Activated CD8-positive, alpha-beta memory T cell treated with anti-CD3 and anti-CD28 coated beads, Interleukin-2, amount 10 ng/mL, durations not matched to agents 7 days and 5 days (primary cell): ENCODE data around the gene TRNAU1AP. TPM values are rescaled to one million over a fixed set of nuclear protein-coding genes. Genes with fewer than 3 reads are reported as not detected.
A peak's percentile ranks its signal among the peaks of the same experiment; 100 is the strongest.
"Not testable (repeated sequence)": the region's sequence is repeated elsewhere in the genome, so short reads cannot be mapped to it uniquely, and the experiment has no call there.

Experiments
- ATAC-seq: fragments of 150-1000 bp; cut with Tn5 transposase; one replicate; pipeline ENCODE4 v1.10.0; 2021; ENCODE audit warnings: moderate library complexity
- CTCF ChIA-PET: fragments of 350-600 bp; sonication (Branson Sonifier 250); formaldehyde crosslinking; loops from one replicate; lab custom pipeline; 2021; ENCODE audit warnings: antibody characterized with exemption; lab: Charles Lee
- DNase-seq: peaks from one replicate; pipeline ENCODE4 v3.0.0-alpha.2; 2020
- H3K27ac Mint-ChIP-seq: one replicate; pipeline ENCODE4 v1.8.0; 2021; ENCODE audit warnings: mild to moderate bottlenecking, mixed read lengths
- H3K27me3 Mint-ChIP-seq: one replicate; pipeline ENCODE4 v1.8.0; 2021; ENCODE audit warnings: mixed read lengths
- H3K36me3 Mint-ChIP-seq: one replicate; pipeline ENCODE4 v1.8.0; 2021; ENCODE audit warnings: mild to moderate bottlenecking, mixed read lengths
- H3K4me1 Mint-ChIP-seq: one replicate; pipeline ENCODE4 v1.8.0; 2021; ENCODE audit warnings: mixed read lengths
- H3K4me3 Mint-ChIP-seq: one replicate; pipeline ENCODE4 v1.8.0; 2021; ENCODE audit warnings: mild to moderate bottlenecking, moderate library complexity, mixed read lengths
- H3K9me3 Mint-ChIP-seq: one replicate; pipeline ENCODE4 v1.8.0; 2022; ENCODE audit warnings: low read depth, mixed read lengths
- total RNA-seq, 2 experiments: library from RNA; stranded (reverse); gene quantifications; one replicate each; pipeline ENCODE4 v1.2.3, GENCODE V29; 2021

TRNAU1AP gene
- total RNA-seq, 2 experiments from 2014 or later = 52.8 to 55.2 TPM

- Mint-ChIP-seq H3K36me3 (peaks cover 32% of the 10 kb centered on the region), H3K4me3 (no peak overlapping the region), H3K9me3 (no peaks in the 10 kb centered on the region), H3K27me3 (no peaks in the 10 kb centered on the region), H3K27ac (no peak overlapping the region), H3K4me1 (peaks cover 3% of the 10 kb centered on the region)
- no peak for DNase-seq
- CTCF ChIA-PET = no interaction called here
- ATAC-seq = no peak
Measured at GRCh38 chr1:28571911-28572310, 19.0 kb downstream of the TRNAU1AP start.

DNA sequence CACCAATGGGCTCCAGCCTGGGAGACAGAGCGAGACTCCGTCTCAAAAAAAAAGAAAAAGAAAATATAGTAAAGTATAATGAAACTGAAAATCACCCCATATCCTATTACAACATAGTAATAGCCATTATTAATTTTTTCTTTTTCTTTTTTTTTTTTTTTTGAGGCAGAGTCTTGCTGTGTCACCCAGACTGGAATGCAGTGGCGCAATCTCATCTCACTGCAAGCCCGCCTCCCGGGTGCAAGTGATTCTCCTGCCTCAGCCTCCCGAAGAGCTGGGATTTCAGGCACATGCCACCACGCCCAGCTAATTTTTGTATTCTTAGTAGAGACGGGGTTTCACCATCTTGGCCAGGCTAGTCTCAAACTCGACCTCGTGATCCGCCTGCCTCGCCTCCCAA is 20.0 kb downstream of the TRNAU1AP start:
- CTCF ChIA-PET = not testable (repeated sequence)
- peaks cover 33% of the 10 kb centered on the region for H3K36me3 Mint-ChIP-seq

GRCh38 chr1:28573564-28573963 is 20.7 kb downstream of the TRNAU1AP start:
- Mint-ChIP-seq H3K27me3 (no peaks in the 10 kb centered on the region), H3K36me3 (peaks cover 33% of the 10 kb centered on the region), H3K9me3 (no peaks in the 10 kb centered on the region), H3K27ac (no peak overlapping the region), H3K4me1 (peaks cover 12% of the 10 kb centered on the region), H3K4me3 (no peak overlapping the region)
- CTCF ChIA-PET = interaction anchor here (0.6 kb wide), 1 partner anchor 352 kb away, joined by 3 read pairs; no protein-coding TSS in a partner anchor
- no peak for DNase-seq
- no peak for ATAC-seq

More for the DNA sequence above, 20.0 kb downstream of the TRNAU1AP start:
- H3K4me1 Mint-ChIP-seq, H3K4me3 Mint-ChIP-seq, H3K27ac Mint-ChIP-seq, H3K27me3 Mint-ChIP-seq, ATAC-seq, DNase-seq, H3K9me3 Mint-ChIP-seq: not testable (repeated sequence)

GRCh38 chr1:28577052-28577678 is 24.3 kb downstream of the TRNAU1AP start:
- Mint-ChIP-seq H3K27me3 (no peaks in the 10 kb centered on the region), H3K27ac (peak overlapping the region; percentile 58), H3K9me3 (no peaks in the 10 kb centered on the region), H3K4me3 (no peak overlapping the region), H3K36me3 (peaks cover 47% of the 10 kb centered on the region), H3K4me1 (peaks cover 27% of the 10 kb centered on the region)
- CTCF ChIA-PET = interaction anchor here (1.0 kb wide), 1 partner anchor 26 kb away, joined by 4 read pairs; no protein-coding TSS in a partner anchor
- DNase-seq = no peak
- no peak for ATAC-seq

GRCh38 chr1:28577738-28578536 is 25.1 kb downstream of the TRNAU1AP start:
- no peaks in the 10 kb centered on the region for H3K9me3 Mint-ChIP-seq
- ATAC-seq (no peak), DNase-seq (no peak)
- H3K27me3 Mint-ChIP-seq = no peaks in the 10 kb centered on the region
- H3K36me3 Mint-ChIP-seq = peaks cover 47% of the 10 kb centered on the region
- CTCF ChIA-PET = interaction anchor here (0.6 to 4.4 kb wide), 5 partner anchors 11 to 70 kb away, joined by 3 to 19 read pairs (median 4); no protein-coding TSS in a partner anchor
- no peak overlapping the region for H3K4me3 Mint-ChIP-seq
- peaks cover 29% of the 10 kb centered on the region for H3K4me1 Mint-ChIP-seq
- H3K27ac Mint-ChIP-seq = peak overlapping the region; percentile 58

GRCh38 chr1:28578696-28579218 is 25.9 kb downstream of the TRNAU1AP start:
- peaks cover 47% of the 10 kb centered on the region for H3K36me3 Mint-ChIP-seq

GRCh38 chr1:28579401-28579800 is 26.5 kb downstream of the TRNAU1AP start:
- Mint-ChIP-seq H3K27ac (peak overlapping the region; percentile 89), H3K9me3 (no peaks in the 10 kb centered on the region), H3K4me3 (peak overlapping the region; percentile 85), H3K36me3 (peaks cover 47% of the 10 kb centered on the region), H3K27me3 (no peaks in the 10 kb centered on the region), H3K4me1 (peaks cover 31% of the 10 kb centered on the region)
- DNase-seq = no peak
- CTCF ChIA-PET = interaction anchor here (0.6 to 4.4 kb wide), 10 partner anchors 10 to 442 kb away, joined by 3 to 36 read pairs (median 4); partner anchors contain the start of gene TRNAU1AP
- ATAC-seq = no peak

More at GRCh38 chr1:28578696-28579218, 25.9 kb downstream of the TRNAU1AP start:
- peak overlapping the region; percentile 85 for H3K4me3 Mint-ChIP-seq
- DNase-seq (no peak), ATAC-seq (no peak)
- no peaks in the 10 kb centered on the region for H3K9me3 Mint-ChIP-seq
- no peaks in the 10 kb centered on the region for H3K27me3 Mint-ChIP-seq
- CTCF ChIA-PET = interaction anchor here (1.0 to 4.4 kb wide), 7 partner anchors 9 to 299 kb away, joined by 3 to 36 read pairs (median 4); partner anchors contain the start of gene TRNAU1AP
- H3K4me1 Mint-ChIP-seq = peaks cover 31% of the 10 kb centered on the region
- H3K27ac Mint-ChIP-seq = peak overlapping the region; percentile 89

GRCh38 chr1:28580722-28581530 is 28.0 kb downstream of the TRNAU1AP start:
- peak; percentile 78 for DNase-seq
- peaks cover 44% of the 10 kb centered on the region for H3K36me3 Mint-ChIP-seq
- H3K9me3 Mint-ChIP-seq = no peaks in the 10 kb centered on the region
- H3K4me1 Mint-ChIP-seq = peaks cover 29% of the 10 kb centered on the region
- peak overlapping the region; percentile 89 for H3K27ac Mint-ChIP-seq
- CTCF ChIA-PET = interaction anchor here (0.5 to 4.4 kb wide), 17 partner anchors 12 to 601 kb away, joined by 3 to 36 read pairs (median 5); partner anchors contain the start of genes SRSF4, TAF12, TRNAU1AP and YTHDF2
- no peaks in the 10 kb centered on the region for H3K27me3 Mint-ChIP-seq
- peak overlapping the region; percentile 85 for H3K4me3 Mint-ChIP-seq
- ATAC-seq = peak; percentile 22

- peaks cover 29% of the 10 kb centered on the region for H3K4me1 Mint-ChIP-seq
- CTCF ChIA-PET = interaction anchor here (0.5 to 4.4 kb wide), 19 partner anchors 11 to 600 kb away, joined by 3 to 36 read pairs (median 5); partner anchors contain the start of genes SRSF4, TAF12, TRNAU1AP and YTHDF2
- DNase-seq (peak; percentile 96), ATAC-seq (peak; percentile 89)
- no peaks in the 10 kb centered on the region for H3K9me3 Mint-ChIP-seq
- no peaks in the 10 kb centered on the region for H3K27me3 Mint-ChIP-seq
- H3K27ac Mint-ChIP-seq = peak overlapping the region; percentile 89
- H3K4me3 Mint-ChIP-seq = peak overlapping the region; percentile 85
- peaks cover 44% of the 10 kb centered on the region for H3K36me3 Mint-ChIP-seq
Measured at GRCh38 chr1:28581531-28582247, 28.8 kb downstream of the TRNAU1AP start.

GRCh38 chr1:28582248-28582615 is 29.3 kb downstream of the TRNAU1AP start:
- Mint-ChIP-seq H3K27ac (peak overlapping the region; percentile 89), H3K4me1 (peaks cover 29% of the 10 kb centered on the region), H3K9me3 (no peaks in the 10 kb centered on the region), H3K36me3 (peaks cover 39% of the 10 kb centered on the region), H3K4me3 (peak overlapping the region; percentile 85), H3K27me3 (no peaks in the 10 kb centered on the region)
- no peak for DNase-seq
- no peak for ATAC-seq
- CTCF ChIA-PET = interaction anchor here (0.5 to 4.4 kb wide), 17 partner anchors 11 to 599 kb away, joined by 3 to 36 read pairs (median 5); partner anchors contain the start of genes SRSF4, TAF12, TRNAU1AP and YTHDF2

GRCh38 chr1:28586585-28587391 is 33.9 kb downstream of the TRNAU1AP start:
- H3K27me3 Mint-ChIP-seq = not testable (repeated sequence)

More at GRCh38 chr1:28586585-28587391, 33.9 kb downstream of the TRNAU1AP start:
- H3K4me3 Mint-ChIP-seq, ATAC-seq, H3K36me3 Mint-ChIP-seq, H3K4me1 Mint-ChIP-seq, H3K9me3 Mint-ChIP-seq, H3K27ac Mint-ChIP-seq, CTCF ChIA-PET, DNase-seq: not testable (repeated sequence)
